ENCODE measurements around the gene NEMP1.
"Not testable (repeated sequence)": the region's sequence is repeated elsewhere in the genome, so short reads cannot be mapped to it uniquely, and the experiment has no call there.

The NEMP1 gene

GRCh38 chr12:57090490-57090889 lies 11.9 kb upstream of the NEMP1 start:
- no peak for DNase-seq

- peak; percentile 45 for DNase-seq
These were observed 11.0 kb upstream of the NEMP1 start for GRCh38 chr12:57089271-57090245.

- peak; percentile 89 for DNase-seq
These were observed 10.0 kb upstream of the NEMP1 start, which contains the start of gene NAB2 for GRCh38 chr12:57088354-57089270. TSS of gene NAB2 (plus strand) at chr12:57089114. CDS start at chr12:57089272, 158 bp downstream.

GRCh38 chr12:57087691-57088353 lies 9.2 kb upstream of the NEMP1 start:
- DNase-seq, result peak; percentile 67

GRCh38 chr12:57087010-57087690 lies 8.6 kb upstream of the NEMP1 start:
- peak; percentile 91 for DNase-seq

- DNase-seq, result no peak
These were observed 8.0 kb upstream of the NEMP1 start for GRCh38 chr12:57086493-57087009.

- no peak for DNase-seq
These were observed 7.5 kb upstream of the NEMP1 start for GRCh38 chr12:57085999-57086492.

GRCh38 chr12:57080855-57081254 lies 2.3 kb upstream of the NEMP1 start:
- DNase-seq, result no peak

GRCh38 chr12:57079821-57080220 lies 1.2 kb upstream of the NEMP1 start:
- no peak for DNase-seq

GRCh38 chr12:57073566-57074450 lies 4.8 kb downstream of the NEMP1 start:
- DNase-seq, result not testable (repeated sequence)

GRCh38 chr12:57072661-57073060 lies 5.9 kb downstream of the NEMP1 start:
- no peak for DNase-seq

- peak; percentile 23 for DNase-seq
These were observed 9.1 kb downstream of the NEMP1 start for GRCh38 chr12:57069523-57069922.

GRCh38 chr12:57066245-57066644 lies 12.3 kb downstream of the NEMP1 start:
- no peak for DNase-seq

- DNase-seq, result no peak
These were observed 14.5 kb downstream of the NEMP1 start for GRCh38 chr12:57063991-57064685.

GRCh38 chr12:57058454-57058853 lies 20.1 kb downstream of the NEMP1 start:
- DNase-seq, result no peak

GRCh38 chr12:57057067-57057751 lies 21.4 kb downstream of the NEMP1 start:
- no peak for DNase-seq

GRCh38 chr12:57055824-57056223 lies 22.8 kb downstream of the NEMP1 start:
- no peak for DNase-seq

GRCh38 chr12:57053901-57054300 lies 24.7 kb downstream of the NEMP1 start:
- DNase-seq, result not testable (repeated sequence)

GRCh38 chr12:57053146-57053545 lies 25.4 kb downstream of the NEMP1 start:
- DNase-seq, result not testable (repeated sequence)
